GM18502 (cell line): Measurements from ENCODE around the gene ZDHHC12.

Experiments used
- ATAC-seq: cut with Tn5 transposase; IDR thresholded peaks from one replicate; pipeline ENCODE4 v1.9.1; 2021; ENCODE audit warnings: mild to moderate bottlenecking; ENCODE audit not compliant: unreplicated experiment, poor library complexity

Gene ZDHHC12

DNA sequence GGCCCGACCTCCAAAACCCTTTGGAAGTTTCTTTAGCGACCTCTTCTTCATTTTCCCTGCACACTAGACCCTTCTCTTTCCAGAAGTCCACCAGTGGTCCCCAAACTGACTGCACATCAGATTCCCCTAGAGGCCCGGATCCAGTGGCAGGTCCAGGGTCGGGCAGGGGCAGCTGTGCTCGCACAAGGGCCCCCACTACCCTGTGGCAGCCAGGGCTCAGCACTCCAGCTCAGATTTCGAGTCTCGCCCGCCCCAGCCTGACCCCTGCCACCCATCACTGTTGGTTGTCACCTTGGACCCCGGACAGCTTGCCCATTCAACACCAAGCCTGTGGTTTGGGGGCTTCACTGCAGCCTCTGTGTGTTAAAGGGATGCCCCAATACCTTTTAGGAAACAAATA is 7.8 kb upstream of the ZDHHC12 start:
- no peak for ATAC-seq

DNA sequence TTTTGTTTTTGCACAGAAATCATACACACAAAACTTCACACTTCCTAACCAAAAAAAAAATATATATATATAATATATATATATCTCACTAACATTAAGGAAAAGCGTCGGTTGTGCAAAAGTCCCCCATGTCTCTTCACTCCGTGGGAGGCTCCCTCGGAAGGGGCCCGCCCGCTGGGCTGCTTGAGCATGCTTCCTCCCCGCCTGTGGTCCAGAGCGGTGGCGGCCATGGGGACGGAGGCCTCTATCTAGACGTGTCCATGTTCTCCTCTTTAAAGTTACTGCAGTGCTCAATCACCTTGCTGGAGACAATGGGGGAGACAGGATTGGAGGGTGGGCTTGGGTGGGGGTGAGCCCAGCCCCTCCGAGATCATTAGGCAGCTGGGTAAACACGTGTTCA is 7.2 kb upstream of the ZDHHC12 start:
- ATAC-seq, result no peak

DNA sequence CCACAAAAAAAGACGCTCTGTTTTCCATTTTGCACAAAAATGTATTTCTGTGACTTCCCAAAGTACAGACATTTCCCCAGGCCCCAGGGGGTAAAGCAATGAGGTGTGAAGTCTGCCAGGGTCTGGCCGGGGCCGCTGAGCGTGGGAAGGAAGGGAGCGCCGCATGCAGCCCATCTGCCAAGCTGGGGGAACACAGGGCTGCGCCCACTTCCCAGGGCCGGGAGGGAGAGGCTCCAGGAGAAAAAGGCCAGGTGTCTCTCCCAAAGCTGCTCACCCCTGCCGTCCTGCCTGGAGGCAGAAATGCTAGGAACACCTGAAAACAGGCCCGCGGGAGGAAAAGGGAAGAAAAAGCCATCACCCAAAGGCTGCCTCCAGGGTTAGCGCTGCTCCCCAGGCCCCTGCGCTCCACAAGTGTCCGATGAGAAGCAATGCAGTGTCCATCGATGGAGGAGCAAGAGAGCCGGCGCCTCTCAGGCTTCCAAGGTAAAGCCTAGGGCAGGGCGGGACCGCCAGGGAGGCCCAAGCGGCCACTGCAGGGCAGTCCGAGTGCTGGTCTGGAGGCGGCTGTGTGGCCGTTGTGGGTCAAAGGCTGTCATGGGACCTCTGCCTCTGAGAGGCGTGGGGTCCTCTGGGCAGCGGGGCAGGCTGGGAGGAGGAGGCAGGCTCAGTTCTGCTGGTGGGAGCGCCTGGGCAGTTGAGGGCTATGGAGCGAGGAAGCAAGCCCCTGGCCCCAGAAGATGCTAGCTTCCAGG is 6.0 kb upstream of the ZDHHC12 start:
- no peak for ATAC-seq

DNA sequence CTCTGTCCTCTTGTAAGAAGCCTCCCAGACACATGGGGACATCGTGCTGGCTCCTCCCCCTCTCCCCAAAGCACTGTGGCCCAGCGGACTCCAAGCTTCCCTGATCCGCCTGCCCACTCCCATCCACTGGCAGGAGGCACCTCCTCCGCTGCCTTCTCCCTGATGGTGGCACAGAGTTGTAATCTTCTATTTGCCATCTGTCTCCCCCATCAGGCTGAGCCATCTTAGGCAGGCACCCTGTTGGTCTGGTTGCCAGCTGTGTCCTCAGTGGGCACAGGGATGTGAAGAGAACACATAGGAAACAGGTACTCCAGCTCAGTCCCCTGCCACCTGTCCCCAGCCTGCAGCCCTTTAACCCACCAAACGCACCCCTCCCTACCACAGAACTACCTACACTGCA is 5.4 kb upstream of the ZDHHC12 start:
- ATAC-seq, result no peak

DNA sequence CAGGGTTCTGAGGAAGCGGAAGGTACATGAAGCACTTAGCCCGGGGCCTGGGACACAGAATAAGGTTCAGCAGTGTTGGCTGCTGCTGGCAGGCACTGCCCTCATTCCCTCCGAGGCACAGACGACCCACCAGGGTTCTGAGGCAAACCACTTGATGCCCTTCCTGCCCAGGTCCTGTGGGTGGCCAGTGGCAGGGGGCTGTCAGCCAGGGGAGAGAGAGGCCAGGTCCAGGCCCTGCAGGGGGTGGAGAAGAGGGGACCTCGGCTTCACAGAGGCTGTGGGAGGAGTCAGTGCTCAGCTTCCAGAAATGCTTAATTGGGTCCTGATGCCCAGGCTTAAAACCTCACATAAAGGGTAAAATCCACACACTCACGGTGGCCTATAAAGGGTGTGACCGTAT is 4.4 kb upstream of the ZDHHC12 start:
- ATAC-seq, result no peak

DNA sequence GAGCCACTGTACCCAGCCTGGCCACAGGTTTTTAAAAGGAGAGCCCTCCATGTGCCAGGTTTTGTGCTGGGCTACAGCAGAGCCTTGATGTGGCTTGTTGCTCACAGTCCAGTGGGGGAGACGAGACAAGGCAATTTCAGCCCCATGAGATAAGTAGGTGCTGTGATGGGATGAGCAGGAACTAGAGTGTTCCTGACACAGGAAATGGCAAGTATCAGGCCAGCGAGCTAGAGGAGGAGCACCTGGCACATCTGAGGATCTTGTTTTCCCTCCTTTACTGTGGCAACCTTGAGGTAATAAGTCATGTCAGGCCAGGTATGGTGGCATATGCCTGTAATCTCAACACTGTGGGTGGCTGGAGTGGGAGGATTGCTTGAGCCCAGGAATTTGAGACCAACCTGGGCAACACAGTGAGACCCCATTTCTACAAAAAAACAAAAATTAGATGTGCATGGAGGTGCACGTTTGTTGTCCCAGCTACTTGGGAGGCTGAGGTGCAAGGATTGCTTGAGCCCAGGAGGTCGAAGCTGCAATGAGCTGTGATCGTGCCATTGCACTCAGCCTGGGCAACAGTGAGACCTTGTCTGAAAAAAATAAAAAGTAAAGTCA is 3.8 kb upstream of the ZDHHC12 start:
- no peak for ATAC-seq

DNA sequence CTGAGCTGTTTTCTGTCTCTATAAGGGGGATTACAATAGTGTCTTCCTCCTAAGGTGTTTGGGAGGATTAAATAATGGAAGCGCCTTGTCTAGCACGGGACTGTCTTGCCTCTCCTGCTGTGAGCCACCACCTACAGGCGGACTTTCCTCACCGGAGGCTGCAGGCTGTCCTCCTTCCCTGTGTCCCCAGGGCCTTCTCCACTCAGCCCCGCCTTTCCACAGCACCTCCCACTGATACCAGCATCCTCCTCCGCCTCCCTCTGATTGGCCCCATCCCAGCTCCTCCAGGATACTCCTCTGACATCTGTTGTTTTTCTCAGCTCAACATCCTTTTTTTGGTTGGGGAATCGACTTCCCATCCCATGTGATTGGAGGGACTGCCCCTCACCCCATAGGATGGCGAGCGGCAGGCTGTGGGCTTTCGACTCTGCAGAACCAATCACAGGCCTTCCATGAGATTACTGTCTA is 851 bp upstream of the ZDHHC12 start:
- ATAC-seq, result peak; percentile 8

DNA sequence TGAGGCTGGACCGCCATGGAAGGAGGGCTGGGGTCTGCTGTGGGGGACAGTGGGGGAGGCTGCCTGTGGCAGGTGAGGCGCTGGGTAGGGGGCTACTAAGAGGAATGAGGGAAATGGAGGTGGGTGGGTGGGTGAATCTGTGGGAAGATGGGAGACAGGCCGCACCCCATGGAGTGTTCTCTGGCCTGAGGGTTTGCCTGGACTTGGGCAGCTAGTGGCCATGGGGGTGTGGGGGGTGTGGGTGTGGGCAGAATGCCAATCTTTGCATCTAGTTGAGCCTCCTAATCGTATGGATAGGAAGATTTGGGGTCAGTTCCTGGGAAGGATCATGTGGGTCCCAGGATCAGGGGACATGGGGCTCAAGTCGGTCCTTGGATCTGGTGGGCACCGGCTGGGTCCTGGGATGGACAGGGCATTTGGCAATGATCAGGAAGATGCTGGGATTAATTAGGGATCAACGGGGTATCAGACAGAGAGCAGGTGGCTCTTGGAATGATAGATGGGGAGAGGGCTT is 518 bp downstream of the ZDHHC12 start:
- no peak for ATAC-seq

DNA sequence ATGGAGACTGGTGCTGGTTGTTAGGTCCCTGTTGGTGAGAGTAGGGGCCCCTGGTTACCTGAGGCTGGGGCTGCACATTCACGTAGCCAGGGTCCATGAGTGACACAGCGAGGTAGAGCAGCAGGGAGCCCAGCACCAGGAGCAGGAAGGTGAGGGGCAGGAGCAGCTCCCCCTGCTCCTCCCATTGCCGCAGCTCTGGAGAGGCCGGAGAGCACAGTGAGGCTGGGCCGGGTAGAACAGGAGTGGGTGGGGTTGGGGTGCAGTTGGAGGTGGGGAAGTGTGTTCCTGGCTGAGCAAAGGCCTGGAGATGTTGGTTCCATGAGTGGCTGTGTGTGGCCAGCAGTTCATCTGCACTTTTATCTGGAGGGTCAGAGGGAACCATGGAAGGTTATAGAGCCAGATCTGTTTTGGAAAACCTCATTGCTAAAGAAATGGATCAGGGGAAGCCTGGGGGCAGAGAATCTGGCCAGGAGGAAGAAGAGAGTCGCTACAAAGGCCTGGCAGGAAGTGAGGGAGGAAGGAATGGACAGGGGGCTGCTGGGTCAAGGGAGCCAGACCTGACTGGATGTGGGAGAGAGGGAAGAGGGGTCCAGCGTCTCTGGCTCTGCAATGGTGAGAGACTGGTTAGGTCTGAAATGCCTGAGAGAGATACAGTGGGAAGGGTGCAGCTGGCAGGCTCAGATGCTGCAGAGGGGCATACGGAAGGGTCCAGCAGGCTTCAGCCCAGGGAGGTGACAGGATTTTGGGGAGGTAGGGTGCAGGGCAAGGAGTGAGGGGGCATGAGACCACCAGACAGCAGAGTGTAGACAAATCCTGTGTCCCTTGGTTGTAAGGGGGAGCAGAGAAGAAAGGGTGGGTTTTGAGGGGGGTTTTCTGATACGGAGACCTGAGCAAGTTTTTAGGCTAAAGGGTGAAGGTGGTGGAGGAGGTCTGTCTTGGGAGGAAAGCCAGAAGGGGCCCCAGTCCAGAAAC is 1.3 kb downstream of the ZDHHC12 start:
- no peak for ATAC-seq

DNA sequence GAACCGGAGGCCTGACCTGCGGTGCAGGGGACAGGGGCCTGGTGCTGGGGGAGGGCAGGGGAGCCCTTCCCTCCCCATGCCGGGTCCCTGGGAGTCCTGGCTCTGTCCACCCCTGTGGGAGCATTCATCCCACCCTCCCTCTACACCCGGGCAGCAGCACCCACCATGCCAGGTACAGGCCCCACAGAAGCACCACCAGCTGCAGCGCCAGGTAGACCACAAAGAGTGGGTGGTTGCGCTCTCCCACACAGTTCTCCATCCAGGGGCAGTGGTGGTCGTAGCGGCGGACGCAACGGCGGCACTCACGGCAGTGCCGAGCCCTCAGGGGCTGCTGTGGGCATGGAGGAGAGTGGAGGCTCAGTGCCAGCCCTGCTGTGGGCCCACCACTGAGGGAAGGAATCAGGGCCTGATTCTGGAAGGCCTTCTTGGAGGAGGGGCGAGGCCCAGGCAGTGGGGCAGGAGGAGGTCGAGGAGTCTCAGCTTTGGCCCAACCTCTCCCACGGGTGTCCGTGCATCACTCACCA is 2.4 kb downstream of the ZDHHC12 start:
- no peak for ATAC-seq

DNA sequence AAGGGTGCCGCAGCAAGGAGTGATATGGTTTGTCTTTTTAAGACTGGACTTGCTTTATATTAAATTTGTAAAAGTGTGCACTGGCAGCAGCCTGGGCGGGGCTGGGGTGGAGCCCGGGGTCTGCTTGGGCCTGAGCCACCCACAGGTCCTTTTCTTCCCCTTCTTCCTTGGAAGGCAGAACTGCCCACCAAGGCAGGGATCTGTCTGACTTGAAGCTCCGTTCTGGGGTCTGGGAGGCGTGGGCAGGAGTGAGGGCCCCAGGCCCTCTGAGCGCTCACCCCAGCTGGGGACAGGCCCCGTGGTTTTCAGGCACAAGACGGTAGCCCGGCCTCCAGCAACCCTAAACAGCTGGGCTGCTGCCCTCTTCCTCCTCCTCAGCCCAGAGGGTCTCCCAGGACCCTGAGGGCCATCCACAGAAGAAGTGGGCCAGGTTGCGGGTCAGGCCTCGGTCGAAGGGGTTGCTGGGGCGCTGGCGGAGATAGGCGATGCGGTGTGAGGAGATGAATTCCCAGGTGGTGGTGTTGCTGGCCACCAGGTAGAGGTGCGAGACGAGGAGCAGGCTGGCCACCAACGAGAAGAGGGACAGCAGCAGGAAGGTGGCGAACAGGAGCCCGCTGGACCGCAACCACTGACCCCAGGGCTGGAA is 3.0 kb downstream of the ZDHHC12 start:
- no peak for ATAC-seq

DNA sequence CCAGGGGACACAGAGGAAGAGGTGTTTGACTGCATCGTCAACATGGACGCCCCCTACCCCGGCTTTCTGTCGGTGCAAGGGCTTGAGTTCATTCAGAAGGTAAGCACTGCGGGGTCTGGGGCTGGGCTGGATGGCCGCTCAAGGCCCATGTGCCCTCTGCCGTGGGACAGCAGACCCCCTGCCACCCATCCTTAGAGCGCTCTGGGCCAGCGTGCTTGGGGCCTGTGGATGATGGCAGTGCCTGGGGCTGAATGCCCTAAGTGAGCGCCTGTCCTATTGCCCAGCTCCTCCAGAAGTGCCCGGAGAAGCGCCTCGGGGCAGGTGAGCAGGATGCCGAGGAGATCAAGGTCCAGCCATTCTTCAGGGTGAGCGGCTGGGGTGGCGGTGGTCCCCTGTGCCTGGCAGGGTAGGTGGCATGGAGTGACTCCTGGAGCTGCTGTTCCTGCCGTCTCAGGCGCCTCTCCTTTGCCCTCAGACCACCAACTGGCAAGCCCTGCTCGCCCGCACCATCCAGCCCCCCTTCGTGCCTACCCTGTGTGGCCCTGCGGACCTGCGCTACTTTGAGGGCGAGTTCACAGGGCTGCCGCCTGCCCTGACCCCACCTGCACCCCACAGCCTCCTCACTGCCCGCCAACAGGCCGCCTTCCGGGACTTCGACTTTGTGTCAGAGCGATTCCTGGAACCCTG is 3.9 kb downstream of the ZDHHC12 start:
- no peak for ATAC-seq

DNA sequence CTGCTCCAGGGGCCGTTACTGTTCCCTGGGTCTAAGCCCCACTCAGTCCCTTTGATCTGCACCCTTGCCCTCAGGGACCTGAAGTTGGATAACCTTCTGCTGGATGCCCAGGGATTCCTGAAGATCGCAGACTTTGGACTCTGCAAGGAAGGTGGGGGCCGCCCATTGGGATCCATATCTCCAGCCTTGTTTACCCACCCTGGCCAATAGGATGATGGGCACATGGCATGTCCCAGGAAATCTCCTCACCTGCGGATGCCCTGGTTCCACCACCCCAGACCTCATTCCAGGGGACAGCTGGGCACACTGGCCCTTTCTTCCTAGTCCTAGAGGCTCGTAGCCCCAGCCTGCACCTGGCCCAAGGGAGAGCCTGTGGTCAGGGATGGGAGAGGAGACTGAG is 5.5 kb downstream of the ZDHHC12 start:
- ATAC-seq, result no peak

DNA sequence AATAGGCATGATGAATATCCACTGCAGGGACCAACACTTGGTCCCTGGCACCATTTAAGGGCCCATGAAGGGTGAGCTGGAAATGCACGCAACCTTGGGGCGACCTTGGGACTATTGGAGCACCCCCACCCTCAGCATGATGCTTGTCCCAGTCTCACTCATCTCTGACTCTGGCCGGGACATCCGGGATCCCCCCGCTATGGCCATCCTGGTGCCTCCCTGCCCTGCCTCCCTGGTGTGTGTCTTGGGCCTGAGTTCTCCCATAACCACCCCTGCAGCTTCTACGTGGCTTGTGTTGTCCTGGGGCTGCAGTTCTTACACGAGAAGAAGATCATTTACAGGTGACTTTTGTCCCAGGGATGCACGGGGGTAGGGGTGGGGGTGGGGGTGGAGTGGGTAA is 5.9 kb downstream of the ZDHHC12 start:
- no peak for ATAC-seq

DNA sequence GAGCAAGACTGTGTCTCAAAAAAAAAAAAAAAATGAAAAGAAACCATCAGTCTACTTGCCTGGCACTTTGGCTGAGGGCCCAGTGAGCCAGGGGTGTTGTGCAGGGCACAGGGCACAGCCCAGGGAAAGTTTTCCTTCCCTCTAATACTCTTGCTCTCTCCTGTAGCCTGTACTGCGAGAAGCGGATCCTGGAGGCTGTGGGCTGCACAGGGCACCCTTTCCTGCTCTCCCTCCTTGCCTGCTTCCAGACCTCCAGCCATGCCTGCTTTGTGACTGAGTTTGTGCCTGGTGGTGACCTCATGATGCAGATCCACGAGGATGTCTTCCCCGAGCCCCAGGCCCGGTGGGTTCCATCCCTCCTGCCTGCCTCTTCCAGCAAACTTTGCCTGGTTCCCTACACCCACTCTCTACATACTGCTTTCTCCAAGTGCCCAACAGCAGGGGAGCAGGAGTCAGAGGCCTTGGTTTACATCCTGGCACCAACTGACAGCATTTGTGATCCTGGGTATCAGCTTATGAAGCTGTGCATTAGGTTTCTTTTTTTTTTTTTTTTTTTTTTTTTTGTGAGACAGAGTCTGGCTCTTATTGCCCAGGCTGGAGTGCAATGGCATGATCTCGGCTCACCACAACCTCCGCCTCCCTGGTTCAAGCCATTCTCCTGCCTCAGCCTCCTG is 7.2 kb downstream of the ZDHHC12 start:
- no peak for ATAC-seq

DNA sequence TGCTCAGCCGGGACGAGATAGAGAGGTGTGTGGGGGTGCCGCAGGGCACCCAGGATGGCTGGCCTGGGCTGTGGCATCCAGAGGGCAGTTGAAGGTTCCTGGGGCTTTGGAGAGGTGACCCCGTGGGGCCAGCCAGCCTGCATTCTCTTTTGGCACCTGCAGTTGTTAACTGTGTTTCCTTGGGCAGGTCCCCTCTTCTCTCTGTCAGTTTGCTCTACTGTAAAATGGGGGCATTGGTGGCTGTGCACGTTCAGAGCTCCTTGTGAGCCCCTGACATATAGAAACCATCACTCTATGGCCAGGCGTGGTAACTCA is 8.5 kb downstream of the ZDHHC12 start:
- ATAC-seq, result no peak

DNA sequence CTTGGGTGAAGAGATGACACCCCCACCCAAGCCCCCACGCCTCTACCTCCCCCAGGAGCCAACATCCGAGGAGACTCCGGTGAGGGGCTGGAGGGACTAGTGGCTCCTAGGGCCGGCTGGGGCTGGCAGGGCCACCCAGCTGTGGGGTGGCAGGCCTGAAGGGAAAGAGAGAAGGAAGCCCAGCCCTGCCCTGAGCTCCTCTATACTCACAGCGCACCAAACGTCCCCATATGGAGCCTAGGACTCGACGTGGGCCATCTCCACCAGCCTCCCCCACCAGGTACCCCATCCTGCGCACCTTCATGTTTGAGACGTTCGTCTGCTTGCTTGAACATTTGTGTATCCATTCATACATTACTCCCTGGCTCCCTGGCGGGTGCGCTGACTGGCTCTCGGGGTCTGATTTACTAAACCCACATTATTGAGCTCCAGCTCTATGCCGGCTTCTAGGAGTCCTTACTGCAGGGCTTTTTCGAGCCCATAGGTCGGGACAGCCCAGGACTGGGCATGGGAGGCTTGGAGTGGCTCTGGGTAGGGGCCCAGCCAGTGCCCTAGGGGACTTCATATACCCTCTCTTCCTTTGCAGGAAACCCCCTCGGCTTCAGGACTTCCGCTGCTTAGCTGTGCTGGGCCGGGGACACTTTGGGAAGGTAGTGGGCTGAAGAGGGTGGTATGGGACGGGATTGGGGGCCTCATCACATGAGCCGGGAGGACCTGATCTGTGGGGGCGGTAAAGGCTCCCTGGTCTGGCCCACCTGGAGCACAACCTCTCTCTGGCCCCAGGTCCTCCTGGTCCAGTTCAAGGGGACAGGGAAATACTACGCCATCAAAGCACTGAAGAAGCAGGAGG is 9.1 kb downstream of the ZDHHC12 start:
- no peak for ATAC-seq

DNA sequence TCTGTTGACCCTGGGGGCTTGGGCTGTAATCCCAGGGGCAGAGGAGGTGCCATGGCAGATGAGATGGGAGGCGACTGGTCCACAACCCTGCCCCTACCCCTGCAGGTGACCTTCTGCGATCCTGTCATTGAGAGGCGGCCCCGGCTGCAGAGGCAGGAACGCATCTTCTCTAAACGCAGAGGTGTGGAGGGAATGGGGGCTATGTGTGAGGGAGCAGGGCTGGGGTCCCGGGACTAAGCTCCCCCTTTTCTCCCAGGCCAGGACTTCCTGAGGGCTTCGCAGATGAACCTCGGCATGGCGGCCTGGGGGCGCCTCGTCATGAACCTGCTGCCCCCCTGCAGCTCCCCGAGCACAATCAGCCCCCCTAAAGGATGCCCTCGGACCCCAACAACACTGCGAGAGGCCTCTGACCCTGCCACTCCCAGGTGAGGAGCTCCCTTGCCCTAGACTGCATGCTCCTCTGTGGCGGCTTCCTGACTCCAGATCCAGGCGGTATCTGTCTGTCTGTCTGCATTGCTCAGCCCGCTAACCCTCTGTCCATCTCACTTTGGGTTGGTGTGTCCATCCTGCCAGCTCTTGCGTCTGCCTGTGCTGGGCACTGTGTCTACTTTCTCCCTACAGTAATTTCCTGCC is 9.9 kb downstream of the ZDHHC12 start:
- ATAC-seq, result no peak
